ENCODE measurements around the gene IRX6. TPM values are rescaled to one million over a fixed set of nuclear protein-coding genes. Genes with fewer than 3 reads are reported as not detected.

The IRX6 gene
- total and polyA plus RNA-seq, 4 donors: 0.10 to 0.78 (median 0.26) TPM

DNA sequence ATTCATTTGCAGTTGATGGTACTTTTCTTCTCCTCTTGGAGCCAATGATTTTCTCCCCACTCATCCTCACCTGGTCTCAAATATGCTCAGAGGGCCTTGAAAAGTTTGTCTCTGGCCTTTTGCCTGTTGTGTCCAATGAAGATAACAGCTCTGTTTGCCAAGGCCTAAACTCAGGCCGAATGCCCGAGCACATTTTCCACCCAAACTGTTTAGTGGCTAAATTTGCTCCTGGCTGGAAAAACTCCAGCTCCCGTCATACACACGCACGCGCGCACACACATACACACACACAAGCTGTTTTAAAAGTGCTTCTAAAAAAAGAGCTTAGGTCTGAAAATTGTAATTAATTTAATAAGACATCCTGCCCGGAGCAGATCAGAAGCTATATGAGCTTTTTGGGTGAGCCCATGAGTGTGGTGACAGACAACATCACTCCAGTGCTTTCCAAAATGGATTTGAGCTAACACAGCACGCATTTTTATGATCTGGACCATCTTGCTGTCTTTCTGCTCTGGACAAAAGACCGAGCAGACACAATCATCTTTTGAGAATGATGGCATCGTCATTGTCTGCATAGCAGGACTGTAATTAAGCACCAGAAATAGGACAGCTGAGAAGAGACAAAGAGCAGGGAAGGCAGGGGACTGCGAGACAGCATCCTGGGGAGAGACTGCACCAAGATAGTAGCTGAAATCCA, 48.9 kb downstream of the IRX6 start:
- 61% methylated on average over 8 of the region's 12 CpGs for WGBS (ENCODE audit: insufficient coverage)
- H3K4me3 ChIP-seq (ENCODE audit: low read depth, low read length): no peak overlapping the region
- DNase-seq (ENCODE audit: low read depth in 4 of 6, low spot score in 6 of 6): peak in 1 of 6 donors; percentile 63
- H3K27ac ChIP-seq (ENCODE audit: low read depth, low read length): no peak overlapping the region
- peaks cover 30% of the 10 kb centered on the region for H3K27me3 ChIP-seq (ENCODE audit: control insufficient read depth, insufficient read depth, low read length)
- no peaks in the 10 kb centered on the region for H3K36me3 ChIP-seq (ENCODE audit: control insufficient read depth, insufficient read depth, low read length)
- H3K4me1 ChIP-seq (ENCODE audit: control insufficient read depth, insufficient read depth, low read length): peaks cover 6% of the 10 kb centered on the region
- no peaks in the 10 kb centered on the region for H3K9me3 ChIP-seq (ENCODE audit: control insufficient read depth, insufficient read depth, low read length)

DNA sequence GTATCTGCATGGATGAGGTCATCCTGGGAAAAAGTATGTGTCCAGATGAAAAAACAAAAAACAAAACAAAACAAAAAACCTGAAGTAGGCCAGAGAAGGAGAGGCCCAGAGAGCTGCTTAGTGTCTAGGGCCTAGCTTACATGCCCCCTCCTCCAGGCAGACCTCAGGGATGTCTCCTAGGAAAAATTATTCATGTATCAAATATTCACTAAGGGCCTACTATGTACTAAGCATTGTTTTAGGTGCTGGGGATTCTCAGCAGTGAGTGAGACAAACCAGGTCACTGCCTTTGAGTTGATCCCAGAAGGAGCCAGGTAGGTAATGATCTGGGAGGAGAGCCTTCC, 49.5 kb downstream of the IRX6 start:
- Histone ChIP-seq H3K27ac (ENCODE audit: low read depth, low read length) (no peak overlapping the region), H3K27me3 (ENCODE audit: control insufficient read depth, insufficient read depth, low read length) (peaks cover 30% of the 10 kb centered on the region), H3K4me3 (ENCODE audit: low read depth, low read length) (no peak overlapping the region), H3K36me3 (ENCODE audit: control insufficient read depth, insufficient read depth, low read length) (no peaks in the 10 kb centered on the region), H3K9me3 (ENCODE audit: control insufficient read depth, insufficient read depth, low read length) (no peaks in the 10 kb centered on the region), H3K4me1 (ENCODE audit: control insufficient read depth, insufficient read depth, low read length) (peaks cover 6% of the 10 kb centered on the region)
- DNase-seq (ENCODE audit: low read depth in 4 of 6, low spot score in 6 of 6): no peak

DNA sequence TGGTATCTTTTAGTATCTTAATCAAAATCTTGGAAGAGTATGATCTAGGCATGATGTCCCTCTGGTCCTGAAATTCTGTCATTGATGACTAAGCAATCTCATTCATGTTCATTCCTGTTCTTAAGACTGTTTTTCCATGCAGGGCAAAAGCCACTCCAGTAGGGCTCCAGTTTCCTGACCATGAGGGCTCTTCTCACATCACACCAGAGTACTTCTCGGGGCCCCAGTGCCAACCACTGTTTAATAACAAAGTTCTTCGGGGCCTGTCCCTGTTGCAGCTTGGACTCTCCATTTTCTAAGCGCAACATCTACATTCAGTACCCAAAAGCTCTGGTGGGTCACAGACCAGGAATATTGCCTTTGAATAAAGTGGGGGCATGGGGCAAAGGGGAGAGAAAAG, 52.0 kb downstream of the IRX6 start:
- no peak overlapping the region for H3K27ac ChIP-seq (ENCODE audit: low read depth, low read length)
- H3K27me3 ChIP-seq (ENCODE audit: control insufficient read depth, insufficient read depth, low read length): peaks cover 10% of the 10 kb centered on the region
- H3K4me1 ChIP-seq (ENCODE audit: control insufficient read depth, insufficient read depth, low read length): peaks cover 3% of the 10 kb centered on the region
- H3K36me3 ChIP-seq (ENCODE audit: control insufficient read depth, insufficient read depth, low read length): no peaks in the 10 kb centered on the region
- H3K4me3 ChIP-seq (ENCODE audit: low read depth, low read length): no peak overlapping the region
- no peak for DNase-seq (ENCODE audit: low read depth in 4 of 6, low spot score in 6 of 6)
- WGBS (ENCODE audit: insufficient coverage): 100% methylated on average over 1 of the region's 3 CpGs
- no peaks in the 10 kb centered on the region for H3K9me3 ChIP-seq (ENCODE audit: control insufficient read depth, insufficient read depth, low read length)

DNA sequence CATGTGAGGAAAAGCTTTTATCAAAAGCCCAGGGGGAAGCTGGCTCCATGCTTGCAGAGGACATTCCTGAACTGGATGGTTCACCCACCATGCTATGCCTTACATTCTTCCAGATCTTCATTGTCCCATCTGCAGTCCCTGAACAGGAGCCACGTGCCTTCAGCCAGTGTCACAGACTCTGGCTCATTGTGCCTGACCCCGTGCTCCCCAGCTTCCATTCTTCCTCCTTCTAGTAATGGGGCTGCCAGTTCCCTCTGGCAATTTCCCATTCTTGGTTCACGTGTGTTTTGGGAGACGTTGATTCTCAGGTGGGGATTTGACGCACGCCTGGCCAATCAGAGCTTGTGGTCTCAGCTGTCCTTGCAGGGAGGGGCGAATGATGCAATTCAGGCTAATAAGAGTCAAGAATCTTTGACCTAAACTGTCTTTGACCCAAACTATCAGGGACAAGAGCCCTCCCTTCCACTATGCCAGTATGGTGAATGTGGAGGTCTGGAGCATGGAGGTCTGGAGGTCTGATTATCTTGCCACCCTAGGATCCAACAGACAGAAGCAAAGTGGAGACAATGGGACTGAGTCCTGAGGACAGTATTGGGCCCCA, 52.7 kb downstream of the IRX6 start:
- H3K4me1 ChIP-seq (ENCODE audit: control insufficient read depth, insufficient read depth, low read length): no peaks in the 10 kb centered on the region
- no peak for DNase-seq (ENCODE audit: low read depth in 4 of 6, low spot score in 6 of 6)
- H3K36me3 ChIP-seq (ENCODE audit: control insufficient read depth, insufficient read depth, low read length): no peaks in the 10 kb centered on the region
- no peak overlapping the region for H3K4me3 ChIP-seq (ENCODE audit: low read depth, low read length)
- H3K27me3 ChIP-seq (ENCODE audit: control insufficient read depth, insufficient read depth, low read length): peaks cover 11% of the 10 kb centered on the region
- 93% methylated on average over 7 of the region's 7 CpGs for WGBS (ENCODE audit: insufficient coverage)
- H3K27ac ChIP-seq (ENCODE audit: low read depth, low read length): no peak overlapping the region
- H3K9me3 ChIP-seq (ENCODE audit: control insufficient read depth, insufficient read depth, low read length): no peaks in the 10 kb centered on the region

DNA sequence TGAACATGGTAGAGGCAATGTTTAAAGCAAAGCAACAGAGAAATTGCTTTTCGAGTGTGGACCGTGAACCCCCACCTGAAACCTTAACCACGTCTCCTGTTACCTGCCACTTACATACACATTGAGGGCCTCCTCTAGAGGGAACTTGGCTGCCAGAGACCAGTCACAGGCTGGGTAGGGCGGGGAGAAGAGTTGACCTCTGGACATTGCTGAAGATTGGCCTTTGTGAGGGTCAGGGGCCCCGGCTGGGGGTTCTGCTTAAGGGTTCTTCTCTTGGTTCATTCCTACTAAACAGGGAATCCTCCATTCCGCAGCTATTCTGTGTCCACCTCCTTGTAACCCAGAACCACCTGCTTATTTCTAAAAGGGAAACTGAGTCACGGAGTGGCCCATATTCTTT, 53.8 kb downstream of the IRX6 start:
- Histone ChIP-seq H3K27ac (ENCODE audit: low read depth, low read length) (no peak overlapping the region), H3K4me3 (ENCODE audit: low read depth, low read length) (no peak overlapping the region), H3K9me3 (ENCODE audit: control insufficient read depth, insufficient read depth, low read length) (no peaks in the 10 kb centered on the region), H3K36me3 (ENCODE audit: control insufficient read depth, insufficient read depth, low read length) (no peaks in the 10 kb centered on the region), H3K27me3 (ENCODE audit: control insufficient read depth, insufficient read depth, low read length) (peaks cover 4% of the 10 kb centered on the region), H3K4me1 (ENCODE audit: control insufficient read depth, insufficient read depth, low read length) (no peaks in the 10 kb centered on the region)
- WGBS (ENCODE audit: insufficient coverage): 42% methylated on average over 2 of the region's 7 CpGs
- DNase-seq (ENCODE audit: low read depth in 4 of 6, low spot score in 6 of 6): no peak

DNA sequence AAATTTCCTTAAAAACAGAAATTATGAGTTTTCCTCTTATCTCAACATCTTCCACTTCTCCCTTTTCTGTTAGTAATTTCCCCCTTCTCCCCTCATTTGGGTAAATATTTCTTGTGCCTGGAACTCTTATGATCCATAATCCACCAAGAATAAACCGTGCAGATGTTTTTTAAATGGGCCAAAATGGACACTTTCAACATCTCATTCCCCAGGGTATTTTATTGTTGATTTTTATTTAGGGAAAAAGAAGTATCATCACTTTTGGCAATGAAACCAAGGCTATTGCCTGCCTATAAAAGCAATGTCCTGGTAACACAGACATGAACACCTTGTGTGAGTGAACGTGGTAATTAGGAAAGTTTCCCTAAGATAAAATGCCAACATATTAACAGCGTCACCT, 54.6 kb downstream of the IRX6 start:
- H3K9me3 ChIP-seq (ENCODE audit: control insufficient read depth, insufficient read depth, low read length): no peaks in the 10 kb centered on the region
- H3K27ac ChIP-seq (ENCODE audit: low read depth, low read length): no peak overlapping the region
- H3K27me3 ChIP-seq (ENCODE audit: control insufficient read depth, insufficient read depth, low read length): peaks cover 4% of the 10 kb centered on the region
- no peak for DNase-seq (ENCODE audit: low read depth in 4 of 6, low spot score in 6 of 6)
- no peaks in the 10 kb centered on the region for H3K36me3 ChIP-seq (ENCODE audit: control insufficient read depth, insufficient read depth, low read length)
- no peak overlapping the region for H3K4me3 ChIP-seq (ENCODE audit: low read depth, low read length)
- no peaks in the 10 kb centered on the region for H3K4me1 ChIP-seq (ENCODE audit: control insufficient read depth, insufficient read depth, low read length)
- WGBS (ENCODE audit: insufficient coverage): no CpG with 5 or more reads among the region's 3 CpGs

DNA sequence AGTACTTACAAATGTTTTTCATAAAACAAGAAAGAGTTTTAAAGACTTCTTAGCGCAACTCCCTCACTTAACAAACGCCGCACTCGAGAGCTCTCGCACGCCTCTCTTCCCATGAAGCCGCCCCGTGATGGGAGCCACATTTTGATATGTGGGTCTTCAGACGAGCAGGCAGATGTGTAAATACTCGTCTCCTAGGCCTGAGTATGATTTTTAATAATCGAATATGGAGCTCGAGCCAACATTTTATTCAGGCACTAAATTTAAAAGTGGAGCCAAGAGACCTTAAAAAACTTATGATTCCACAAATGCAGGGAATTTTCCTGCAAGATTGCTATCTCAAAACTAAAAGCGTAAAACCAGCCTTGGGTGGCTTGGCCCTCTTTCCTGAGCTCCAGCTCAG, 55.4 kb downstream of the IRX6 start:
- Histone ChIP-seq H3K27ac (ENCODE audit: low read depth, low read length) (no peak overlapping the region), H3K27me3 (ENCODE audit: control insufficient read depth, insufficient read depth, low read length) (peaks cover 4% of the 10 kb centered on the region), H3K4me3 (ENCODE audit: low read depth, low read length) (no peak overlapping the region), H3K4me1 (ENCODE audit: control insufficient read depth, insufficient read depth, low read length) (no peaks in the 10 kb centered on the region), H3K36me3 (ENCODE audit: control insufficient read depth, insufficient read depth, low read length) (no peaks in the 10 kb centered on the region), H3K9me3 (ENCODE audit: control insufficient read depth, insufficient read depth, low read length) (no peaks in the 10 kb centered on the region)
- DNase-seq (ENCODE audit: low read depth in 4 of 6, low spot score in 6 of 6): peak in 1 of 6 donors; percentile 54
- WGBS (ENCODE audit: insufficient coverage): 82% methylated on average over 6 of the region's 13 CpGs

DNA sequence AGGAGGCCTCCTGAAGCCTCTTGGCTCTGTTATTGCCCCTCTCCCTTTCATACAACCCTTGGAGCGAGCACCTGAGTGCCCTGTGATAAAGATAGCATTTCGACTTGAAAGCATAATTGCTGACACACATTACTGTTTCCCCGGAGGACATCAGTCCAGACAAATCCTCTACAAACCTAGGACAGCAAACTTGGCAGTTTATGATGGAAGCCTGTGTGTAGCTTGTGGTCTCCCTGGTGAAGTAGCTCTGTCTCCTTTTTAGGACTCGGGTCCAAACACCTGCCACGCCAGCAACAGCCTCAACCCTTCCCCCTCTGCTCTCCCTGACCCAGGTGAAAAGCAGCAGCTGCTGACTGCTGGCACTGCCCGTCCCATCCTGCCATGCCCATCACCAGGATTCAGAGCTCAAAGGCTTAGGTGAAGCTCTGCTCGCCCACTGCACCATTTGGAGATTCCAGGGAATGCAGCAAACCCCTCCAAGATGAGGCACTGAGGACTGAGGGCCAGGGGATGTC, 55.9 kb downstream of the IRX6 start:
- no peak overlapping the region for H3K4me3 ChIP-seq (ENCODE audit: low read depth, low read length)
- 77% methylated on average over 4 of the region's 7 CpGs for WGBS (ENCODE audit: insufficient coverage)
- no peak overlapping the region for H3K27ac ChIP-seq (ENCODE audit: low read depth, low read length)
- peaks cover 4% of the 10 kb centered on the region for H3K27me3 ChIP-seq (ENCODE audit: control insufficient read depth, insufficient read depth, low read length)
- H3K9me3 ChIP-seq (ENCODE audit: control insufficient read depth, insufficient read depth, low read length): no peaks in the 10 kb centered on the region
- H3K36me3 ChIP-seq (ENCODE audit: control insufficient read depth, insufficient read depth, low read length): no peaks in the 10 kb centered on the region
- no peaks in the 10 kb centered on the region for H3K4me1 ChIP-seq (ENCODE audit: control insufficient read depth, insufficient read depth, low read length)
- DNase-seq (ENCODE audit: low read depth in 4 of 6, low spot score in 6 of 6): no peak

Measured in spinal cord (tissue), 10 donors.